Liver (tissue), 9 donors: Measurements from ENCODE around the gene OLFML2B. TPM values are rescaled to one million over a fixed set of nuclear protein-coding genes. Genes with fewer than 3 reads are reported as not detected.

ENCODE experiments used
- DNase-seq: peaks from one replicate; pipeline ENCODE4 v3.0.0-alpha.2; 2017; ENCODE audit warnings: low spot score
- H3K27ac ChIP-seq, 2 donors: one replicate each; pipeline ENCODE4 v1.7.0; 2013; ENCODE audit warnings: inconsistent platforms in 2 of 2, low read length in 2 of 2, control low read depth in 1 of 2, low read depth in 1 of 2, mild to moderate bottlenecking in 1 of 2
- H3K27me3 ChIP-seq, 4 donors: one replicate each; pipeline versions ENCODE4 v1.6.1 to v1.7.0; 2013; ENCODE audit warnings: low read length in 3 of 4, inconsistent platforms in 1 of 4, mild to moderate bottlenecking in 1 of 4, moderate library complexity in 1 of 4; ENCODE audit not compliant: control insufficient read depth in 4 of 4, insufficient read depth in 4 of 4
- H3K36me3 ChIP-seq, 4 donors: one replicate each; pipeline versions ENCODE4 v1.6.1 to v1.7.0; 2013; ENCODE audit warnings: low read length in 3 of 4, mild to moderate bottlenecking in 3 of 4, low read depth in 1 of 4, moderate library complexity in 1 of 4; ENCODE audit not compliant: control insufficient read depth in 4 of 4, insufficient read depth in 3 of 4
- H3K4me1 ChIP-seq, 4 donors: one replicate each; pipeline versions ENCODE4 v1.6.1 to v1.7.0; 2013; ENCODE audit warnings: low read length in 3 of 4, mild to moderate bottlenecking in 3 of 4, moderate library complexity in 1 of 4; ENCODE audit not compliant: control insufficient read depth in 4 of 4, insufficient read depth in 4 of 4
- H3K4me3 ChIP-seq, 3 donors: one replicate each; pipeline versions ENCODE4 v1.6.1 to v1.7.0; 2013; ENCODE audit warnings: low read length in 3 of 3, control low read depth in 1 of 3, low read depth in 1 of 3, mild to moderate bottlenecking in 1 of 3
- H3K9ac ChIP-seq, 2 donors: one replicate each; pipeline ENCODE4 v1.7.0; 2013; ENCODE audit warnings: low read length in 2 of 2, mild to moderate bottlenecking in 2 of 2, moderate library complexity in 2 of 2, control low read depth in 1 of 2, low read depth in 1 of 2
- H3K9me3 ChIP-seq, 4 donors: one replicate each; pipeline versions ENCODE4 v1.6.1 to v1.7.0; 2013; ENCODE audit warnings: low read length in 3 of 4; ENCODE audit not compliant: control insufficient read depth in 4 of 4
- ATF3 ChIP-seq: IDR thresholded peaks from 2 replicates; pipeline ENCODE4 v1.6.1; 2016; ENCODE audit warnings: antibody characterized with exemption
- CTCF ChIP-seq: fragments of 150-350 bp; IDR thresholded peaks from 2 replicates; pipeline ENCODE4 v1.5.1; 2017; ENCODE audit warnings: improper control_type of control experiment, low read depth, low read length; ENCODE audit not compliant: missing input control
- EGR1 ChIP-seq, 2 donors: IDR thresholded peaks; 2 replicates each; pipeline ENCODE4 v1.6.1; 2016 to 2018; ENCODE audit warnings: antibody characterized with exemption in 2 of 2, low read depth in 2 of 2
- FOXA1 ChIP-seq: IDR thresholded peaks from 2 replicates; pipeline ENCODE4 v1.6.1; 2016; ENCODE audit warnings: antibody characterized with exemption
- FOXA2 ChIP-seq: IDR thresholded peaks from 2 replicates; pipeline ENCODE4 v1.6.1; 2016; ENCODE audit warnings: antibody characterized with exemption
- GABPA ChIP-seq, 2 donors: IDR thresholded peaks in 1 of 2; conservative IDR thresholded peaks in 1 of 2; 2 replicates each; pipeline ENCODE4 v1.6.1; 2016; ENCODE audit warnings: antibody characterized with exemption in 2 of 2, mild to moderate bottlenecking in 1 of 2, moderate library complexity in 1 of 2
- HNF4A ChIP-seq, 2 donors: conservative IDR thresholded peaks; 2 replicates each; pipeline ENCODE4 v1.6.1; 2016; ENCODE audit warnings: antibody characterized with exemption in 2 of 2, mild to moderate bottlenecking in 2 of 2
- HNF4G ChIP-seq: IDR thresholded peaks from 2 replicates; pipeline ENCODE4 v1.6.1; 2016; ENCODE audit warnings: antibody characterized with exemption
- JUND ChIP-seq, 2 donors: IDR thresholded peaks; 2 replicates each; pipeline ENCODE4 v1.6.1; 2016; ENCODE audit warnings: antibody characterized with exemption in 2 of 2
- MAX ChIP-seq: IDR thresholded peaks from 2 replicates; pipeline ENCODE4 v1.6.1; 2016; ENCODE audit warnings: antibody characterized with exemption
- NR2F2 ChIP-seq: IDR thresholded peaks from 2 replicates; pipeline ENCODE4 v1.6.1; 2016; ENCODE audit warnings: antibody characterized with exemption
- RAD21 ChIP-seq, 2 donors: IDR thresholded peaks; 2 replicates each; pipeline ENCODE4 v1.6.1; 2016; ENCODE audit warnings: antibody characterized with exemption in 2 of 2, mild to moderate bottlenecking in 2 of 2
- REST ChIP-seq: IDR thresholded peaks from 2 replicates; pipeline ENCODE4 v1.6.1; 2016; ENCODE audit warnings: antibody characterized with exemption, mild to moderate bottlenecking
- RXRA ChIP-seq, 2 donors: IDR thresholded peaks; 2 replicates each; pipeline ENCODE4 v1.6.1; 2017 to 2018; ENCODE audit warnings: antibody characterized with exemption in 2 of 2, mild to moderate bottlenecking in 1 of 2
- TAF1 ChIP-seq: conservative IDR thresholded peaks from 2 replicates; pipeline ENCODE4 v1.6.1; 2016; ENCODE audit warnings: antibody characterized with exemption, mild to moderate bottlenecking
- YY1 ChIP-seq: IDR thresholded peaks from 2 replicates; pipeline ENCODE4 v1.6.1; 2016; ENCODE audit warnings: antibody characterized with exemption, mild to moderate bottlenecking
- WGBS: extraction: QIAGEN DNeasy Blood & Tissue Kit; methylation state at CpG from one replicate; pipeline ENCODE4 v1.1.7; 2013; 5-methylcytosine and 5-hydroxymethylcytosine counted together
- polyA plus RNA-seq, 2 donors: library from polyadenylated mRNA; stranded (reverse) in 1 of 2; unstranded in 1 of 2; fragments of 200-250 nt in 1 of 2; fragments of >200 nt in 1 of 2; fragmentation: Nextera tagmentation in 1 of 2; extraction: Ambion mirVana in 1 of 2; gene quantifications; one replicate each; pipeline versions ENCODE4 v1.2.1 to v1.2.3, GENCODE V29; 2013 to 2015
- total RNA-seq, 2 donors: library from RNA; depleted of rRNA; stranded (reverse); fragments of >200 nt; gene quantifications; one replicate each; pipeline ENCODE4 v1.2.3, GENCODE V29; 2014
- donor health status: healthy.
- donor health status: healthy.
- donor health status: healthy.
- donor health status: healthy.
- donor health status: healthy.

OLFML2B gene
- total and polyA plus RNA-seq, 4 donors: 0.54 to 0.84 (median 0.74) TPM

- TF ChIP-seq CTCF (no peak), FOXA2 (no peak)
Measured at GRCh38 chr1:161983725-161984124, 39.9 kb downstream of the OLFML2B start (continued).

- H3K4me1 ChIP-seq: no peaks in the 10 kb centered on the region
- no peak overlapping the region for H3K4me3 ChIP-seq
- no peak overlapping the region for H3K9ac ChIP-seq
- 83% methylated on average over 9 of the region's 9 CpGs for WGBS
- no peak for DNase-seq
- H3K9me3 ChIP-seq: peaks cover 0 to 8% (median 2%) of the 10 kb centered on the region in 4 donors
- no peak overlapping the region for H3K27ac ChIP-seq
- H3K27me3 ChIP-seq: no peaks in the 10 kb centered on the region
- no peak for TF ChIP-seq GABPA (IDR thresholded peaks at IDR 0.05 in 1 of 2, conservative IDR thresholded peaks at IDR 0.05 in 1 of 2)
- TF ChIP-seq HNF4A (conservative IDR thresholded peaks at IDR 0.05): no peak
- no peak for TF ChIP-seq MAX
- no peak for TF ChIP-seq RAD21 (IDR thresholded peaks at IDR 0.05)
- no peak for TF ChIP-seq YY1
- no peak for TF ChIP-seq TAF1
- no peak for TF ChIP-seq FOXA1
- TF ChIP-seq HNF4G: no peak
- no peak for TF ChIP-seq RXRA (IDR thresholded peaks at IDR 0.05)
- no peak for TF ChIP-seq ATF3
- TF ChIP-seq JUND (IDR thresholded peaks at IDR 0.05): no peak
- no peaks in the 10 kb centered on the region for H3K36me3 ChIP-seq
Measured at GRCh38 chr1:161982917-161983316, 40.8 kb downstream of the OLFML2B start.

GRCh38 chr1:161982507-161982895 is 41.2 kb downstream of the OLFML2B start:
- Histone ChIP-seq H3K4me1 (no peaks in the 10 kb centered on the region), H3K27ac (no peak overlapping the region), H3K9me3 (peaks cover 0 to 4% (median under 1%) of the 10 kb centered on the region in 4 donors), H3K27me3 (no peaks in the 10 kb centered on the region), H3K9ac (no peak overlapping the region), H3K4me3 (no peak overlapping the region), H3K36me3 (no peaks in the 10 kb centered on the region)
- 71% methylated on average over 5 of the region's 5 CpGs for WGBS
- DNase-seq: no peak
- TF ChIP-seq FOXA1 (no peak), TAF1 (no peak), YY1 (no peak), GABPA (IDR thresholded peaks at IDR 0.05 in 1 of 2, conservative IDR thresholded peaks at IDR 0.05 in 1 of 2) (no peak), NR2F2 (no peak), HNF4A (conservative IDR thresholded peaks at IDR 0.05) (no peak), EGR1 (IDR thresholded peaks at IDR 0.05; ENCODE audit: low read depth in 2 of 2) (no peak), REST (no peak), RAD21 (IDR thresholded peaks at IDR 0.05) (no peak), ATF3 (no peak)
